ENCODE results near the gene F12.

F12 gene

DNA sequence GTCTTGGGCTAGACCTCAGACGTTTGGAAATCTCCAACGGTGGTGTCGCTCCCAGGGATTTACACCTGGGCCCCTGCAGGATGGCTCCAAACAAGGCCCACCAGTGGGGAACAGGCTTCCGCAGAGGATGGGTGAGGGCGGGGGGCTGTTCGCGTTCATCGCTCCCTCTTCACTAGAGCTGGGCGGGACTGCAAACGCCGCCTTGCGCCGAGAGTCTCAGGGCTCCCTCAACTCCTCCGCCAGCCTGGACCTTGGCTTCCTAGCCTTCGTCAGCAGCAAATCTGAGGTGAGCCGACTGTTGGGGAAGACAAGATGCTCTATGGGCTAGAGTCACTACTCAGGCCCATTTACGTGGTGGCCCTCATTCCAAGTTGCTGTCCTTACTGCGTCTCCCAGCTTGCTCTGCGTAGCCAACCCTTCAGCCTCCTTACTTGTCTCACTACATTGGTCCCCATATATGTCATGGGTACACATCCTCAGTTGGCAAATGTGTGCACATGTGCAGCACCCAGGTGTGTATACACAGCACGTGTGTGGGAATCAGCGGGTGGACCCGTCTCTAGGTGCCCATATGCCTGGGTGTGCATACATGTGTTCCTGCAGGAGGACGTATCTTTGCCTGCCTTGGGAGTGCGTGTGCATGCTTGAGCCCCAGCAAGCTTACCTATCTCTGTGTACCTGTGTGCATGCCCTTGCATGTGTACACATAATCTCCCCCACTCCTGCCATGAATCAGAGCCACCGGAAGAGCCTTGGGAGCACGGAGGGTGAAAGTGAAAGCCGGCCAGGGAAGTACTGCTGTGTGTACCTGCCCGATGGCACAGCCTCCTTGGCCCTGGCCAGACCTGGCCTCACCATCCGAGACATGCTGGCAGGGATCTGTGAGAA lies 41.1 kb downstream of the F12 start:
- H3K9me3 ChIP-seq (ENCODE audit: control insufficient read depth, low read length), result no peaks in the 10 kb centered on the region
- no peaks in the 10 kb centered on the region for H3K27me3 ChIP-seq (ENCODE audit: control insufficient read depth, insufficient read depth, low read length)
- no peak overlapping the region for H3K27ac ChIP-seq
- no peak overlapping the region for H2AFZ ChIP-seq
- peaks cover 12% of the 10 kb centered on the region for H3K4me1 ChIP-seq
- no peak overlapping the region for H3K4me3 ChIP-seq (ENCODE audit: low read depth, low read length)
- TF ChIP-seq, protein P1, sequence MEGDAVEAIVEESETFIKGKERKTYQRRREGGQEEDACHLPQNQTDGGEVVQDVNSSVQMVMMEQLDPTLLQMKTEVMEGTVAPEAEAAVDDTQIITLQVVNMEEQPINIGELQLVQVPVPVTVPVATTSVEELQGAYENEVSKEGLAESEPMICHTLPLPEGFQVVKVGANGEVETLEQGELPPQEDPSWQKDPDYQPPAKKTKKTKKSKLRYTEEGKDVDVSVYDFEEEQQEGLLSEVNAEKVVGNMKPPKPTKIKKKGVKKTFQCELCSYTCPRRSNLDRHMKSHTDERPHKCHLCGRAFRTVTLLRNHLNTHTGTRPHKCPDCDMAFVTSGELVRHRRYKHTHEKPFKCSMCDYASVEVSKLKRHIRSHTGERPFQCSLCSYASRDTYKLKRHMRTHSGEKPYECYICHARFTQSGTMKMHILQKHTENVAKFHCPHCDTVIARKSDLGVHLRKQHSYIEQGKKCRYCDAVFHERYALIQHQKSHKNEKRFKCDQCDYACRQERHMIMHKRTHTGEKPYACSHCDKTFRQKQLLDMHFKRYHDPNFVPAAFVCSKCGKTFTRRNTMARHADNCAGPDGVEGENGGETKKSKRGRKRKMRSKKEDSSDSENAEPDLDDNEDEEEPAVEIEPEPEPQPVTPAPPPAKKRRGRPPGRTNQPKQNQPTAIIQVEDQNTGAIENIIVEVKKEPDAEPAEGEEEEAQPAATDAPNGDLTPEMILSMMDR (IDR thresholded peaks at IDR 0.05), result no peak
- no peaks in the 10 kb centered on the region for H3K36me3 ChIP-seq (ENCODE audit: control insufficient read depth, insufficient read depth, low read length)
- H3K4me2 ChIP-seq (ENCODE audit: low read length), result peak overlapping the region; percentile 90
- H3K79me2 ChIP-seq, result no peaks in the 10 kb centered on the region
- H3K9ac ChIP-seq, result no peak overlapping the region

DNA sequence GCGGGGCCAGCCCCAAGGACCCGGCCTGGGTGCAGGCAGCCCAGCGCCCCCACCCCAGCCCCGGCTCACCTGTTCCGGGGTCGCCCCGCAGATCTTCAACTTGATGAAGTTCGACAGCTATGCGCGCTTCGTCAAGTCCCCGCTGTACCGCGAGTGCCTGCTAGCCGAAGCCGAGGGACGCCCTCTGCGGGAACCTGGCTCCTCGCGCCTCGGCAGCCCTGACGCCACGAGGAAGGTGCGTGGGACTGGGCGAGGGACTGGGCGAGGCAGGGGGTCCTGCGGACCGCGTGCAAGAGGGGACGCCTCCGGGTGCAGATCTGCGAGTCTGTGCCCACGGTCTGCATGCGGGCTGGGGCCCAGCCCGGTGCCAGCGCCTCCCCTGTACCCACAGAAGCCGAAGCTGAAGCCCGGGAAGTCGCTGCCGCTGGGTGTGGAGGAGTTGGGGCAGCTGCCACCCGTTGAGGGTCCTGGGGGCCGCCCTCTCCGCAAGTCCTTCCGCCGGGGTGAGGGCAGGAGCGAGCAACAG lies 42.0 kb downstream of the F12 start:
- H3K9me3 ChIP-seq (ENCODE audit: control insufficient read depth, low read length), result no peaks in the 10 kb centered on the region
- H3K79me2 ChIP-seq, result no peaks in the 10 kb centered on the region
- H3K4me3 ChIP-seq (ENCODE audit: low read depth, low read length), result peak overlapping the region; percentile 58
- peak overlapping the region; percentile 64 for H2AFZ ChIP-seq
- H3K4me2 ChIP-seq (ENCODE audit: low read length), result peak overlapping the region; percentile 90
- TF ChIP-seq, protein P1 (IDR thresholded peaks at IDR 0.05), result no peak
- H3K27me3 ChIP-seq (ENCODE audit: control insufficient read depth, insufficient read depth, low read length), result no peaks in the 10 kb centered on the region
- no peaks in the 10 kb centered on the region for H3K36me3 ChIP-seq (ENCODE audit: control insufficient read depth, insufficient read depth, low read length)
- H3K9ac ChIP-seq, result no peak overlapping the region
- H3K27ac ChIP-seq, result peak overlapping the region; percentile 82
- H3K4me1 ChIP-seq, result peaks cover 12% of the 10 kb centered on the region

DNA sequence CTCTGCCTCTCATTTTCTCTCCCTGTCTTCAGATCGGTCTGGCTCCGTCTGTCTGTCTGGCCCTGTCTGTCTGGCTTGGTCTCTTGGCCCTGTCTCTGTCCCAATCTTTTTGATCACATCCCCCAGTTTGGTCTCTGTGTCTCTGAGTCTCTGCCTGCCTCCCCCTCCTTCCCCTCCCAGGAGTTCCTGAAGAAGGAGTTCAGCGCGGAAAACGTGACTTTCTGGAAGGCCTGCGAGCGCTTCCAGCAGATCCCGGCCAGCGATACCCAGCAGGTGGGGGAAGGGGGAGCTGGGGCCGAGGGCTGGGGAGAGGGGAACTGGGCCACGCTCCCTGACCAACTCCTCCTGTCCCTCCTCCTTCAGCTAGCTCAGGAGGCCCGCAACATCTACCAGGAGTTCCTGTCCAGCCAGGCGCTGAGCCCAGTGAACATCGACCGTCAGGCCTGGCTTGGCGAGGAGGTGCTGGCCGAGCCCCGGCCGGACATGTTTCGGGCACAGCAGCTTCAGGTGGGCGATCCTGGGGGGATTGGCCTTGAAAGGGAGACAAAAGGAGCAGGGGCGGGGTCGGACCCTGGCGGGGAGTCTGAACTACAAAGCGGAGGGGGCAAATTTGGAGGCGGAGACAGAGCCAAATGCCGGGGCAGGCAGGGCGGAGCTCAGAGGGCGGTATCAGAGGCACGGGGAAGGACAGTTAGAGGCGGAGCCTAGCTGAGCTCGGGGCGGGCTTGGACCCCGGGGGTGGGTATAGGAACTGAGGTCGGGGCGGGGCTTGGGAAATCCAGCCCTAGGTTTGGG lies 42.6 kb downstream of the F12 start:
- H3K79me2 ChIP-seq, result no peaks in the 10 kb centered on the region
- peak overlapping the region; percentile 58 for H3K4me3 ChIP-seq (ENCODE audit: low read depth, low read length)
- H3K36me3 ChIP-seq (ENCODE audit: control insufficient read depth, insufficient read depth, low read length), result no peaks in the 10 kb centered on the region
- H3K9ac ChIP-seq, result no peak overlapping the region
- peaks cover 12% of the 10 kb centered on the region for H3K4me1 ChIP-seq
- H3K27me3 ChIP-seq (ENCODE audit: control insufficient read depth, insufficient read depth, low read length), result no peaks in the 10 kb centered on the region
- TF ChIP-seq, protein P1 (IDR thresholded peaks at IDR 0.05), result no peak
- H3K27ac ChIP-seq, result peak overlapping the region; percentile 82
- peak overlapping the region; percentile 90 for H3K4me2 ChIP-seq (ENCODE audit: low read length)
- peak overlapping the region; percentile 64 for H2AFZ ChIP-seq
- no peaks in the 10 kb centered on the region for H3K9me3 ChIP-seq (ENCODE audit: control insufficient read depth, low read length)

DNA sequence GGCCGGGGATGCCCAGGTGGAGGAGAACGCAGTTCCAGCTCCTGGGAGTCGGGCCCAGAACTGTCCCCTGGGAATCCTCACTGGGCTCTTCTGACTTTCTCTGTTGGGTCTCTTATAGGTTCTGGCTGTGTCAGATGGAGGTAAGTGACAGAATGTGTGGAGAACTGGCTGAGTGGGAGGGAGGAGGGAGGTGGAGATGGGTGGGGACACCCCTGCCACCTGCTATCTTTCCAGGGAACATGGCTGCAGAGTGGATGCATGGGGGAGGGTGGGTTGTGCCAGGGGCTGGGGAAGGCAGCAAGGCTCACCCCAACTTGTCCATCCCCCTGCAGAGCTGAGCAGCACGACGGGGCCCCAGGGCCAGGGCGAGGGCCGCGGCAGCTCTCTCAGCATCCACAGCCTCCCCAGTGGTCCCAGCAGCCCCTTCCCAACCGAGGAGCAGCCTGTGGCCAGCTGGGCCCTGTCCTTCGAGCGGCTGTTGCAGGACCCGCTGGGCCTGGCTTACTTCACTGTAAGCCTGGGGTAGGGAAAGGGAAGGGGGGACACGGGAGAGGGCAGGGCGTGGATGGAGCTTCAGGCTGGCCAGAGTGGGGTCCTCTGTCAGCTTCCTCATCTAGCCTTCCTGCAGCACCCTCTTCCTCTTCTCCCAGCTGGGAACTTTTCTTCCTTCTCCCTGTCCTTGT lies 43.4 kb downstream of the F12 start:
- Histone ChIP-seq H3K36me3 (ENCODE audit: control insufficient read depth, insufficient read depth, low read length) (no peaks in the 10 kb centered on the region), H3K4me1 (peaks cover 12% of the 10 kb centered on the region), H3K4me3 (ENCODE audit: low read depth, low read length) (peak overlapping the region; percentile 58), H3K4me2 (ENCODE audit: low read length) (peak overlapping the region; percentile 90), H3K79me2 (no peaks in the 10 kb centered on the region), H3K27me3 (ENCODE audit: control insufficient read depth, insufficient read depth, low read length) (no peaks in the 10 kb centered on the region), H3K9me3 (ENCODE audit: control insufficient read depth, low read length) (no peaks in the 10 kb centered on the region), H2AFZ (peak overlapping the region; percentile 64), H3K9ac (no peak overlapping the region), H3K27ac (peak overlapping the region; percentile 82)
- TF ChIP-seq, protein P1 (IDR thresholded peaks at IDR 0.05), result no peak

Data from parathyroid adenoma (tissue), 2 donors.